HG03066 (cell line): ENCODE measurements around the gene ITGB7.

Experiments
- ATAC-seq: cut with Tn5 transposase; IDR thresholded peaks from one replicate; pipeline ENCODE4 v1.9.1; 2021; ENCODE audit warnings: low read depth; ENCODE audit not compliant: unreplicated experiment

ITGB7 gene

GRCh38 chr12:53159195-53159839 is 47.7 kb downstream of the ITGB7 start:
- peak; percentile 85 for ATAC-seq

DNA sequence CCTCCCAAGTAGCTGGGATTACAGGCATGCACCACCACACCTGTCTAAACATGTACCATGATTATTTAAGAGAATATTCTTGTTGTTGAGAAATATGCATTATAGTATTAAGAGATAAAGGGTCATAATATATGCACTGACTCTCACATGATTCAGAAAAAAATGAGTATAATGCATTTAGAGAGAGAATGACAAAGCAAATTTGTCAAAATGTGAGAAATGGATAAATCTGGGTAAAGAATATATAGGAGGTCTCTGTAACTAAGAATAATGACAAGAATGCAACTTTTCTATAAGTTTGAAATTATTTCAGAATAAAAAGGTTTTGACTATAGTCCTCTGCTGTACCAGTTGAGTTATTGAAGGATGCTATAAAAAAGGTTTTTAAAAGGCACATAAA is 54.7 kb downstream of the ITGB7 start:
- no peak for ATAC-seq

DNA sequence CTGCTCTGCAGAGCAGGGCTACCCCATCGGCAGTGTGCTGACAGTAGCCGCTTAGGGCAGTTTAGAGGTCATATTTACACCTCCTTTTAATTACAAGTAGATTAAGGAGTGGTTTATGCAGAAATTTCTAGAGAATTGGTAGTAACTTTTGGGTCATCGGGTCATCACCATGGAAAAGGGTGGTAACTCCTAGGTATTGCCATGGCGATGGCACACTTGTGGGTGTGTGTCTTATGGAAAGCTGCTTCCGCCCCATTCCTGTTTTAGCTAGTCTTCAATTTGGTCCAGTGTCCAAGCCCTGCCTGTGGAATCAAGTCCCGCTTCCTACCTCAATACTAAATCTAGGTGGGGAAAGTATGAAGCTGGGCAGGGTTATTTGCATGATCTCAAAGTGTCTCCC is 56.0 kb downstream of the ITGB7 start:
- ATAC-seq: no peak

- no peak for ATAC-seq
Measured at GRCh38 chr12:53147653-53148052, 59.4 kb downstream of the ITGB7 start.

GRCh38 chr12:53147181-53147580 is 59.9 kb downstream of the ITGB7 start:
- no peak for ATAC-seq

- ATAC-seq: no peak
Measured at GRCh38 chr12:53145383-53146260, 61.4 kb downstream of the ITGB7 start.

DNA sequence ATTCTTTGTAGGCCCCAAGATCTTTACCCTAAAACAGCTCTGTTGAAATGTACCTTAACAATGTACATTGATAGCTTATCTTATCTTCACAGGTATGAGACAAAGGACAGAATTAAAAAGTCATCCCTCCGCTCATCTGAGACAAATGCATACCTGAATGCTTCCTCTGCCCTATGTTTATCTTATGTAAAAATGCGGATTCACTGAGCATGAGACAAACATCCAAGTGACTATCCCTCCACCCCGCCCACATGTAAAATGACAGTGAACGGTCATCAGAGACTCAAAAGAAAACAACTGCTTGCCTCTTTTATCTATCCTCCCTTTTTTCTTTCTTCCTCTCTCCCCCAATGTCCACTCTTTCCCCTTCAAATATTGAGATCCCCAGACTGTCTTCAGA is 63.7 kb downstream of the ITGB7 start:
- no peak for ATAC-seq
